Measurements from ENCODE around the gene EPHA10. TPM values are rescaled to one million over a fixed set of nuclear protein-coding genes. Genes with fewer than 3 reads are reported as not detected.

EPHA10 gene
- total RNA-seq, 2 experiments from 2014 or later: not detected

- no peak for ATAC-seq (ENCODE audit: poor library complexity)
- Mint-ChIP-seq H3K27ac (no peak overlapping the region), H3K27me3 (no peaks in the 10 kb centered on the region), H3K4me3 (no peak overlapping the region), H3K4me1 (ENCODE audit: low read depth) (no peaks in the 10 kb centered on the region), H3K36me3 (ENCODE audit: low read depth) (no peaks in the 10 kb centered on the region), H3K9me3 (no peaks in the 10 kb centered on the region)
- Histone ChIP-seq H3K27me3 (ENCODE audit: control insufficient read depth in 1 of 2, insufficient read depth in 2 of 2, low read length in 2 of 2) (no peaks in the 10 kb centered on the region), H3K36me3 (ENCODE audit: insufficient read depth, low read length) (no peaks in the 10 kb centered on the region), H3K9me3 (ENCODE audit: control insufficient read depth in 1 of 2, insufficient read depth in 1 of 2, low read length in 2 of 2) (no peaks in the 10 kb centered on the region), H3K4me3 (ENCODE audit: low read length) (no peak overlapping the region), H3K27ac (ENCODE audit: low read depth in 1 of 2, low read length in 2 of 2) (no peak overlapping the region), H3K4me1 (ENCODE audit: insufficient read depth, low read length) (no peaks in the 10 kb centered on the region)
- POLR2A ChIA-PET: no interaction called here
- CTCF ChIA-PET: no interaction called here
- DNase-seq: no peak
- intact Hi-C loops (cut with DNase I, micrococcal nuclease): no loop called here
- no peak for TF ChIP-seq CTCF (IDR thresholded peaks at IDR 0.05)
These were observed 47.3 kb downstream of the EPHA10 start for GRCh38 chr1:37717631-37718030.

GRCh38 chr1:37716321-37716720 lies 48.6 kb downstream of the EPHA10 start:
- no peak for TF ChIP-seq CTCF (IDR thresholded peaks at IDR 0.05)
- ATAC-seq (ENCODE audit: poor library complexity) (no peak), DNase-seq (no peak)
- CTCF ChIA-PET: no interaction called here
- Histone ChIP-seq H3K27ac (ENCODE audit: low read depth in 1 of 2, low read length in 2 of 2) (no peak overlapping the region), H3K27me3 (ENCODE audit: control insufficient read depth in 1 of 2, insufficient read depth in 2 of 2, low read length in 2 of 2) (no peaks in the 10 kb centered on the region), H3K4me1 (ENCODE audit: insufficient read depth, low read length) (no peaks in the 10 kb centered on the region), H3K36me3 (ENCODE audit: insufficient read depth, low read length) (no peaks in the 10 kb centered on the region), H3K4me3 (ENCODE audit: low read length) (no peak overlapping the region), H3K9me3 (ENCODE audit: control insufficient read depth in 1 of 2, insufficient read depth in 1 of 2, low read length in 2 of 2) (no peaks in the 10 kb centered on the region)
- Mint-ChIP-seq H3K27me3 (no peaks in the 10 kb centered on the region), H3K36me3 (ENCODE audit: low read depth) (no peaks in the 10 kb centered on the region), H3K4me1 (ENCODE audit: low read depth) (no peaks in the 10 kb centered on the region), H3K4me3 (no peak overlapping the region), H3K9me3 (no peaks in the 10 kb centered on the region), H3K27ac (no peak overlapping the region)
- intact Hi-C loops (cut with DNase I, micrococcal nuclease): no loop called here
- POLR2A ChIA-PET: no interaction called here

GRCh38 chr1:37714689-37715088 lies 50.2 kb downstream of the EPHA10 start:
- Histone ChIP-seq H3K27ac (ENCODE audit: low read depth in 1 of 2, low read length in 2 of 2) (no peak overlapping the region), H3K36me3 (ENCODE audit: insufficient read depth, low read length) (no peaks in the 10 kb centered on the region), H3K9me3 (ENCODE audit: control insufficient read depth in 1 of 2, insufficient read depth in 1 of 2, low read length in 2 of 2) (no peaks in the 10 kb centered on the region), H3K4me3 (ENCODE audit: low read length) (no peak overlapping the region), H3K27me3 (ENCODE audit: control insufficient read depth in 1 of 2, insufficient read depth in 2 of 2, low read length in 2 of 2) (no peaks in the 10 kb centered on the region), H3K4me1 (ENCODE audit: insufficient read depth, low read length) (no peaks in the 10 kb centered on the region)
- Mint-ChIP-seq H3K4me3 (no peak overlapping the region), H3K27ac (no peak overlapping the region), H3K4me1 (ENCODE audit: low read depth) (no peaks in the 10 kb centered on the region), H3K9me3 (no peaks in the 10 kb centered on the region), H3K36me3 (ENCODE audit: low read depth) (peaks cover under 1% of the 10 kb centered on the region), H3K27me3 (no peaks in the 10 kb centered on the region)
- intact Hi-C loops (cut with DNase I, micrococcal nuclease): no loop called here
- ChIA-PET CTCF (no interaction called here), POLR2A (no interaction called here)
- DNase-seq: no peak
- no peak for TF ChIP-seq CTCF (IDR thresholded peaks at IDR 0.05)
- ATAC-seq (ENCODE audit: poor library complexity): no peak
